IPS-18a (cell line): ENCODE results near the gene AMELX.

Source experiments
- H3K27ac ChIP-seq: one replicate; pipeline ENCODE4 v1.5.1; 2013; ENCODE audit warnings: low read length
- H3K27me3 ChIP-seq: one replicate; pipeline ENCODE4 v1.6.1; 2013; ENCODE audit warnings: mild to moderate bottlenecking, low read length; ENCODE audit not compliant: control insufficient read depth, insufficient read depth
- H3K36me3 ChIP-seq: one replicate; pipeline ENCODE4 v1.6.1; 2013; ENCODE audit warnings: low read depth, low read length; ENCODE audit not compliant: control insufficient read depth
- H3K4me1 ChIP-seq: one replicate; pipeline ENCODE4 v1.6.1; 2013; ENCODE audit warnings: low read depth, low read length; ENCODE audit not compliant: control insufficient read depth
- H3K4me3 ChIP-seq: one replicate; pipeline ENCODE4 v1.5.1; 2013; ENCODE audit warnings: low read length
- H3K9ac ChIP-seq: one replicate; pipeline ENCODE4 v1.6.1; 2013; ENCODE audit warnings: mild to moderate bottlenecking, low read length, moderate library complexity
- H3K9me3 ChIP-seq: one replicate; pipeline ENCODE4 v1.6.1; 2013; ENCODE audit warnings: low read depth, low read length; ENCODE audit not compliant: control insufficient read depth

The AMELX gene

GRCh38 chrX:11342673-11343072, 49.5 kb downstream of the AMELX start:
- Histone ChIP-seq H3K36me3 (no peaks in the 10 kb centered on the region), H3K9ac (no peak overlapping the region), H3K27ac (no peak overlapping the region), H3K9me3 (no peaks in the 10 kb centered on the region), H3K4me1 (peaks cover 6% of the 10 kb centered on the region), H3K4me3 (no peak overlapping the region), H3K27me3 (no peaks in the 10 kb centered on the region)

DNA sequence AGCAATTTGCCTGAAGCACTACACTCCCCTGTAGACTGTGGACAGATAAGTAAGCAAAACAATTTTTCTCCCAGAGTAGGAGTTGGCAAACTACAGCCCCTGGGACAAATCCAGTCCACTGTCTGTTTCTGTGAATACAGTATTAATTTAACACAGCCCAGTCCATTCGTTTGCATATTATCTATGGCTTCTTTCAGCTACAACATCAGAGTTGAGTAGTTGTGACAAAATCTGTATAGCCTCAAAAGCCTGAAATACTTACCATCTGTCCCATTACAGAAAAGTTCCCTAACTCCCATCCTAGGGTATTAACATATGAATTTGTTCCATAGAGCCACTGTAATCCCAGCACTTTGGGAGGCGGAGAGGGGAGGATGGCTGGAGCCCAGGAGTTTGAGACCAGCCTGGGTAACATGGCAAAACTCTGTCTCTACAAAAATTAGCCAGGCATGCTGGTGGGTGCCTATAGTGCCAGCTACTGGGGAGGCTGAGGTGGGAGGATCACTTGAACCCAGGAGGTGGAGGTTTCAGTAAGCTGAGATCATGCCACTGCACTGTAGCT, 53.0 kb downstream of the AMELX start:
- Histone ChIP-seq H3K4me1 (peaks cover 6% of the 10 kb centered on the region), H3K27ac (no peak overlapping the region), H3K9me3 (no peaks in the 10 kb centered on the region), H3K4me3 (no peak overlapping the region), H3K27me3 (no peaks in the 10 kb centered on the region), H3K36me3 (no peaks in the 10 kb centered on the region), H3K9ac (no peak overlapping the region)

DNA sequence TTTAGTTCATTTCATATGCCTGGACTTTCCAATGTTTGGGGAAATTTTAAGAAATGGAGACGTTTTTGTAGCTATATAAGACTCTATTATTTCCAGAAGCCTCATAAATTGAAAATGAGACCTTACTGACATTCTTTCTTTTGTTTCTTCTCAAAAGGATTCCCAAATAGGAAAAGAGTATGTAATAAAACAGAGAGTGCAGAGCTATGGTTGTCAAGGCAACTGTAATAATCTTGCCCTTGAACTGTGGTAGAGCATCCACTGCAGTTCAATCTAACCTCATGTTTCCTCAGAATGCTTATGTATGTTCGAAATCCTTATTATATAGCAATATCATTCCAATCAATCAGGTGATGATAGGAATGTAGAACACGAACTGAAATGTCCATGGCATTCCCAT, 54.1 kb downstream of the AMELX start:
- Histone ChIP-seq H3K4me3 (no peak overlapping the region), H3K27ac (no peak overlapping the region), H3K27me3 (no peaks in the 10 kb centered on the region), H3K4me1 (peaks cover 6% of the 10 kb centered on the region), H3K36me3 (no peaks in the 10 kb centered on the region), H3K9ac (no peak overlapping the region), H3K9me3 (no peaks in the 10 kb centered on the region)

- Histone ChIP-seq H3K4me3 (no peak overlapping the region), H3K27me3 (no peaks in the 10 kb centered on the region), H3K27ac (no peak overlapping the region), H3K36me3 (no peaks in the 10 kb centered on the region), H3K9ac (no peak overlapping the region), H3K4me1 (peaks cover 6% of the 10 kb centered on the region), H3K9me3 (no peaks in the 10 kb centered on the region)
Measured at GRCh38 chrX:11349020-11349419, 55.8 kb downstream of the AMELX start.

- Histone ChIP-seq H3K27me3 (no peaks in the 10 kb centered on the region), H3K4me1 (peaks cover 6% of the 10 kb centered on the region), H3K9me3 (no peaks in the 10 kb centered on the region), H3K9ac (no peak overlapping the region), H3K4me3 (no peak overlapping the region), H3K27ac (no peak overlapping the region), H3K36me3 (no peaks in the 10 kb centered on the region)
Measured at GRCh38 chrX:11349661-11350337, 56.6 kb downstream of the AMELX start.
